ENCODE results near the gene UCP2. TPM values are rescaled to one million over a fixed set of nuclear protein-coding genes. Genes with fewer than 3 reads are reported as not detected.

The UCP2 gene
- total and polyA plus RNA-seq, 9 of the 15 experiments (the other 6 are each of a cell fraction or from before 2014, with no cell fraction given), result 19.2 to 216 (median 87.9) TPM

GRCh38 chr11:73982595-73982989, at the start of gene UCP2 (continued):
- no peak for TF ChIP-seq SNIP1 (IDR thresholded peaks at IDR 0.05; ENCODE audit: low read depth)
- no peak for TF ChIP-seq ELF4 (CRISPR knock-in tag; IDR thresholded peaks at IDR 0.05)
- no peak for TF ChIP-seq CBX3 (IDR thresholded peaks at IDR 0.05; ENCODE audit: borderline replicate concordance in 1 of 2, low read length in 2 of 2)
- TF ChIP-seq FOXK1 (CRISPR knock-in tag; IDR thresholded peaks at IDR 0.05; ENCODE audit: borderline replicate concordance), result no peak
- TF ChIP-seq ZNF639 (CRISPR knock-in tag; conservative IDR thresholded peaks at IDR 0.05 in 1 of 2, IDR thresholded peaks at IDR 0.05 in 1 of 2), result no peak
- no peak for TF ChIP-seq PCBP2 (IDR thresholded peaks at IDR 0.05; ENCODE audit: low read depth, low read length, poor library complexity, severe bottlenecking)
- no peak for TF ChIP-seq LARP7 (IDR thresholded peaks at IDR 0.05)
- TF ChIP-seq CBX5 (IDR thresholded peaks at IDR 0.05; ENCODE audit: borderline replicate concordance, low read depth), result peak; percentile 15; the same call in 1 of the 2 replicates
- no peak for TF ChIP-seq BRCA1 (IDR thresholded peaks at IDR 0.05)
- TF ChIP-seq BRCA1 (CRISPR knock-in tag; IDR thresholded peaks at IDR 0.05), result no peak
- TF ChIP-seq, protein P1, sequence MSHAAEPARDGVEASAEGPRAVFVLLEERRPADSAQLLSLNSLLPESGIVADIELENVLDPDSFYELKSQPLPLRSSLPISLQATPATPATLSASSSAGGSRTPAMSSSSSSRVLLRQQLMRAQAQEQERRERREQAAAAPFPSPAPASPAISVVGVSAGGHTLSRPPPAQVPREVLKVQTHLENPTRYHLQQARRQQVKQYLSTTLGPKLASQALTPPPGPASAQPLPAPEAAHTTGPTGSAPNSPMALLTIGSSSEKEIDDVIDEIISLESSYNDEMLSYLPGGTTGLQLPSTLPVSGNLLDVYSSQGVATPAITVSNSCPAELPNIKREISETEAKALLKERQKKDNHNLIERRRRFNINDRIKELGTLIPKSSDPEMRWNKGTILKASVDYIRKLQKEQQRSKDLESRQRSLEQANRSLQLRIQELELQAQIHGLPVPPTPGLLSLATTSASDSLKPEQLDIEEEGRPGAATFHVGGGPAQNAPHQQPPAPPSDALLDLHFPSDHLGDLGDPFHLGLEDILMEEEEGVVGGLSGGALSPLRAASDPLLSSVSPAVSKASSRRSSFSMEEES (CRISPR knock-in tag; IDR thresholded peaks at IDR 0.05), result no peak
- TF ChIP-seq, protein P2, sequence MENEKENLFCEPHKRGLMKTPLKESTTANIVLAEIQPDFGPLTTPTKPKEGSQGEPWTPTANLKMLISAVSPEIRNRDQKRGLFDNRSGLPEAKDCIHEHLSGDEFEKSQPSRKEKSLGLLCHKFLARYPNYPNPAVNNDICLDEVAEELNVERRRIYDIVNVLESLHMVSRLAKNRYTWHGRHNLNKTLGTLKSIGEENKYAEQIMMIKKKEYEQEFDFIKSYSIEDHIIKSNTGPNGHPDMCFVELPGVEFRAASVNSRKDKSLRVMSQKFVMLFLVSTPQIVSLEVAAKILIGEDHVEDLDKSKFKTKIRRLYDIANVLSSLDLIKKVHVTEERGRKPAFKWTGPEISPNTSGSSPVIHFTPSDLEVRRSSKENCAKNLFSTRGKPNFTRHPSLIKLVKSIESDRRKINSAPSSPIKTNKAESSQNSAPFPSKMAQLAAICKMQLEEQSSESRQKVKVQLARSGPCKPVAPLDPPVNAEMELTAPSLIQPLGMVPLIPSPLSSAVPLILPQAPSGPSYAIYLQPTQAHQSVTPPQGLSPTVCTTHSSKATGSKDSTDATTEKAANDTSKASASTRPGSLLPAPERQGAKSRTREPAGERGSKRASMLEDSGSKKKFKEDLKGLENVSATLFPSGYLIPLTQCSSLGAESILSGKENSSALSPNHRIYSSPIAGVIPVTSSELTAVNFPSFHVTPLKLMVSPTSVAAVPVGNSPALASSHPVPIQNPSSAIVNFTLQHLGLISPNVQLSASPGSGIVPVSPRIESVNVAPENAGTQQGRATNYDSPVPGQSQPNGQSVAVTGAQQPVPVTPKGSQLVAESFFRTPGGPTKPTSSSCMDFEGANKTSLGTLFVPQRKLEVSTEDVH (IDR thresholded peaks at IDR 0.05; ENCODE audit: low read depth, partially characterized antibody), result no peak
- TF ChIP-seq ZNF140 (CRISPR knock-in tag; IDR thresholded peaks at IDR 0.05), result no peak
- TF ChIP-seq, protein P3, sequence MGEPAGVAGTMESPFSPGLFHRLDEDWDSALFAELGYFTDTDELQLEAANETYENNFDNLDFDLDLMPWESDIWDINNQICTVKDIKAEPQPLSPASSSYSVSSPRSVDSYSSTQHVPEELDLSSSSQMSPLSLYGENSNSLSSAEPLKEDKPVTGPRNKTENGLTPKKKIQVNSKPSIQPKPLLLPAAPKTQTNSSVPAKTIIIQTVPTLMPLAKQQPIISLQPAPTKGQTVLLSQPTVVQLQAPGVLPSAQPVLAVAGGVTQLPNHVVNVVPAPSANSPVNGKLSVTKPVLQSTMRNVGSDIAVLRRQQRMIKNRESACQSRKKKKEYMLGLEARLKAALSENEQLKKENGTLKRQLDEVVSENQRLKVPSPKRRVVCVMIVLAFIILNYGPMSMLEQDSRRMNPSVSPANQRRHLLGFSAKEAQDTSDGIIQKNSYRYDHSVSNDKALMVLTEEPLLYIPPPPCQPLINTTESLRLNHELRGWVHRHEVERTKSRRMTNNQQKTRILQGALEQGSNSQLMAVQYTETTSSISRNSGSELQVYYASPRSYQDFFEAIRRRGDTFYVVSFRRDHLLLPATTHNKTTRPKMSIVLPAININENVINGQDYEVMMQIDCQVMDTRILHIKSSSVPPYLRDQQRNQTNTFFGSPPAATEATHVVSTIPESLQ (CRISPR knock-in tag; IDR thresholded peaks at IDR 0.05), result no peak
- TF ChIP-seq ARID1B (IDR thresholded peaks at IDR 0.05), result no peak
- no peak for TF ChIP-seq ZNF696 (CRISPR knock-in tag; conservative IDR thresholded peaks at IDR 0.05)
- TF ChIP-seq, protein P4, sequence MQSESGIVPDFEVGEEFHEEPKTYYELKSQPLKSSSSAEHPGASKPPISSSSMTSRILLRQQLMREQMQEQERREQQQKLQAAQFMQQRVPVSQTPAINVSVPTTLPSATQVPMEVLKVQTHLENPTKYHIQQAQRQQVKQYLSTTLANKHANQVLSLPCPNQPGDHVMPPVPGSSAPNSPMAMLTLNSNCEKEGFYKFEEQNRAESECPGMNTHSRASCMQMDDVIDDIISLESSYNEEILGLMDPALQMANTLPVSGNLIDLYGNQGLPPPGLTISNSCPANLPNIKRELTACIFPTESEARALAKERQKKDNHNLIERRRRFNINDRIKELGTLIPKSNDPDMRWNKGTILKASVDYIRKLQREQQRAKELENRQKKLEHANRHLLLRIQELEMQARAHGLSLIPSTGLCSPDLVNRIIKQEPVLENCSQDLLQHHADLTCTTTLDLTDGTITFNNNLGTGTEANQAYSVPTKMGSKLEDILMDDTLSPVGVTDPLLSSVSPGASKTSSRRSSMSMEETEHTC (IDR thresholded peaks at IDR 0.05), result no peak
- TF ChIP-seq, protein P5, sequence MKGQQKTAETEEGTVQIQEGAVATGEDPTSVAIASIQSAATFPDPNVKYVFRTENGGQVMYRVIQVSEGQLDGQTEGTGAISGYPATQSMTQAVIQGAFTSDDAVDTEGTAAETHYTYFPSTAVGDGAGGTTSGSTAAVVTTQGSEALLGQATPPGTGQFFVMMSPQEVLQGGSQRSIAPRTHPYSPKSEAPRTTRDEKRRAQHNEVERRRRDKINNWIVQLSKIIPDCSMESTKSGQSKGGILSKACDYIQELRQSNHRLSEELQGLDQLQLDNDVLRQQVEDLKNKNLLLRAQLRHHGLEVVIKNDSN (CRISPR knock-in tag; IDR thresholded peaks at IDR 0.05), result no peak
- no peak for TF ChIP-seq NFE2 (IDR thresholded peaks at IDR 0.05; ENCODE audit: low read depth)

Measured in K562 (cell line).